HG02840 (cell line): ENCODE results near the gene RASAL2.

Experiments
- ATAC-seq: cut with Tn5 transposase; IDR thresholded peaks from one replicate; pipeline ENCODE4 v1.9.1; 2021; ENCODE audit warnings: mild to moderate bottlenecking, moderate library complexity, moderate number of reproducible peaks; ENCODE audit not compliant: unreplicated experiment, low FRiP score

Gene RASAL2

DNA sequence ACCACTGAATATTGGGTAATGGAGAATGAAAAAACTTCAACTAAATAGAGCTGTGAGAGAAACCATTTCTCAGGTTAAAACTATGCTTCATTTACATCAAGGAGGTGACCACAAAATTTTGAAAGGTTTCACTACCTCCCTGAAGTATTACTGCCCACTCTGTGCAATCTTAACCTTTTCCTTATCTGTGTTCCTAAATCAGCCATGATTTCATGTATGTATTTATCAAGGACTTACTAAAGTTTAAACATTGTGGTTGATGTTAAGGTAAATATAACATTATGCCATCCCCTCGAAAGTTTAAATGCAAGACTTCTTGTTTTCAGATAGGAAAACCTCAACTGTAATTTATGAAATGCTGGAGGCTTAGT lies 318.5 kb downstream of the RASAL2 start:
- ATAC-seq, result peak; percentile 77

DNA sequence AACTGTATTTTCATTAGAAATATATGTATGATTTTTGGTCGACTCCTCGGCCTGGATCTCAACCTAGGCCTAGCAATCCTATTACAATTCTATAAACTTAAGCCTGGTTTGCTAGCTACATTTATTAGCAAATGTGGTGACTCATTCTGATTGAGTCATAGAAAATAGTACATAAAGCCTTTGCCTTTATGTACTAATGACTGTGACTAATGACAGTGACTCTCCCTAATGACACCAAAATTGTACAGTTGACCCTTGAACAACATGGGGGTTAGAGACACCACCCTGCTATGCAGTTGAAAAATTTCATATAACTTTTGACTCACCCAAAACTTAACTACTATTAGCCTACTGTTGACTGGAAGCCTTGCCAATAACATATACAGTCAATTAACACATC lies 324.0 kb downstream of the RASAL2 start:
- ATAC-seq, result no peak

DNA sequence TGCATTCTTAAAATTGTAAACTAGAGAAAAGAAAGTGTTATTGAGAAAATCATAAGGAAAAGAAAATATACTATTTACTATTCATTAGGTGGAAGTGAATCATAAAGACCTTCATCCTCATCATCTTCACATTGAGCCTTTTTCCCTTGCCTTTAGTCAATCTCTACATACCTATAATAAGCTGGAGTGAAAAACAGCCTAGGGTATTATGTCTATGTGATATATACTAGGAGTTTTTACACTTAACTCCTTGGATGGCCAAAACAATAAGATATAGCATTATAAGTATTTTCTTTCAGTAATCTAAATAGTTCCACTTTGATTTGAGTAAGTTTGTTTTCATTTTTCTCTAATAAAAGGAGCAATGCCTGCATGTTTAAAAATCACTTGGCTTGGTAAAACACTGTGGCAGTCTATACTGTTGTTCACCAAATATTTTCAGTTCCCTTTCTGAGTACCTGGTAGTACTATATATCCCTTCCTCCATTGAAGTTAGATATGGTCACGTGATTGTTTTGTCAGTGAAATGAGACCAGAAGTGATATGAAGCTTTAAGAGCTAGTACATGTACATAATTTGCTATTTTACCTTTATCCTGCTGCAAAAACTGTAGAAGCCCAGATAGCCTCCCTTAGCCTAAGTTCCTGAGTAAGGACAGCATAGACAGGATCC lies 324.5 kb downstream of the RASAL2 start:
- no peak for ATAC-seq

DNA sequence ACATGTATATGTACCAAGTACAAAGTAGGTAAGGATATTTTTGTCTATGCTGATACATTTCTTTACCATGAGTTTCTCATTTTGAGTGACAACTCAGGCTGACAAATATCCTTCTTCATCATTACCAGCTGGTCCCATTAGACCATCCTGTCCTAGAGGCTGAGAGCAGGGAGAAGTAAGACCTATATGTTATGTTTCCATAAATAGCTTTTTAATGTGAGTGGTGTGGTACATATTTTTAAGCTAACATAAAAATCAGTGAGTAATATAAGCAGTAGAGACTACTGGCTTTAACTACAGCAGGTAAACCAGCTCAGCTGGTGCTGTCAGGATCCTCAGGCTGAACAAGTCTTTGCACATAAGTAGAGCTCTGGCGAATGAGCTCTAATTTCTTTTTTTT lies 340.5 kb downstream of the RASAL2 start:
- ATAC-seq, result no peak

DNA sequence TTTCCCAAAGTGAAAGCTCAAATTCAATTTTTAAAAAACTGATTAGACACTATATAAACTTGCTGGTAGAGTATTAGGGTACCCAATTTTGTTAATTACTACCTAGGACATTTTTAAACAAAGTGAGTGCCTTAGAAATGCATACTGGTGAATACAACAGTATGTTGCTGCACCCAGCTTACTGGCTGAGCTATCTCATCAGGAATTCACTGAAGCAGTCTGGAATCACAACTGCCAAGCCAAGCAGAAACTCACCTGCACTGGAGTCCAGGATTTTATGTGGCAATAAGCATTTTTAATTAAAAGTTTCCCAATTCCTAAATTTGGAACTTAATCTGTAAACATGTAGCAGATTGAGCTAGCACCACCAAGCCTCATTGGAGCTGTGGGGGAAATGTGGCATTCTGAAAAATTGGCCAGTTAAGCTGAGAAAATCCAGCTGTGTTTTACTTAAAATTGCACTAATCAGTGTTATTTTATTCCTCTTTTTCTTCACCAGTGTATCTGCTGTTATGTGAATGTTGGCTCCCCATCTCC lies 341.1 kb downstream of the RASAL2 start:
- ATAC-seq, result no peak

DNA sequence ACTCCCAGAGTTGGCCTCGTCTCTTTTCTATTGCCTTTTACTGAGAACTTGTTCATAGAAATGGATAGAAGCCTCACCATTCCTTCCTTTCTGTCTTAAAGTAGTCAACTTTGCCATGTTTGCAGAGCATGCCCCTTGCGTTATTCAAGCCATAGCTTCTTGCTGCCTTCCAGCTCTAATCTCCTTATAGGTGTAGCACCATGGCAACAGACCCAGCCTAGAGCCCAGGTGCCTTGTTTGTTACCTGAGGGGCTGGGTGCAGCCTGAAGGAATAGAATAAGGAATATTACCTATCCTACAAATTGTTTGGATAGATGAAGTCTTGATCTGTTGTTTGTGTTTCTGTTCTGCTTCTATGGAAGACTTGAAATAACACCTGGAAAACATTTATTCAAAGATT lies 343.0 kb downstream of the RASAL2 start:
- no peak for ATAC-seq

DNA sequence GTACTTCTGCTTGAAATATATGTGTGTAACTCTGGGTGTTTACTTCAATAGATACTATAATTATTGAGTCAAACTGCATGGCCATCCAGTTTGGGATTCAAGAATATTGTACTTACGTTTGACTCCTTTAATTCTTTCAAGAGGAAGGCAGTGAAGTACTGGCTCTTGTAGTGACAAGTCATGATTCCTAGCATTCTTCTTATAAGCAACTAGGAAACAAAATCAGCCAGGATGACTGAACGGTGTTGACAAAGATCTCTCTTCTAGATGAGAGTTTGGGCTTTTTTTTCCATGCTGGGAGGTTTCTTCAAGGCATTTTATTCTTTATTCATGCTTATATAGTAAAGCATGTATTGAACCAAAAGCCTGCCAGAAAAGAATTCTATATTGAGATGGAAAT lies 344.5 kb downstream of the RASAL2 start:
- no peak for ATAC-seq

DNA sequence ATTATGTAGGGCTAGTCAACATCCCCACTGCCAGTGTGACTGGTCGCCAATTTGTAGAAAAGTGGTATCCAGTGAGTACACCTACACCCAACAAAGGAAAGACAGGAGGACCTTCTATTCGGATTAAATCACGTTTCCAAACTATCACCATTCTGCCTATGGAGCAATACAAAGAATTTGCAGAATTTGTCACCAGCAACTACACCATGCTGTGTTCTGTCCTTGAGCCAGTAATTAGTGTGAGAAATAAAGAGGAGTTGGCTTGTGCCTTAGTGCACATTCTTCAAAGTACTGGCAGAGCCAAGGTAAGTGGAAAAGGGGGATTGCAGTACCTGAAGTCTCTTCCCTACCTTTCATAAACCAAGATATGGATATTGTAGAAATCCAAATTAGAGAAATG lies 349.0 kb downstream of the RASAL2 start:
- no peak for ATAC-seq

DNA sequence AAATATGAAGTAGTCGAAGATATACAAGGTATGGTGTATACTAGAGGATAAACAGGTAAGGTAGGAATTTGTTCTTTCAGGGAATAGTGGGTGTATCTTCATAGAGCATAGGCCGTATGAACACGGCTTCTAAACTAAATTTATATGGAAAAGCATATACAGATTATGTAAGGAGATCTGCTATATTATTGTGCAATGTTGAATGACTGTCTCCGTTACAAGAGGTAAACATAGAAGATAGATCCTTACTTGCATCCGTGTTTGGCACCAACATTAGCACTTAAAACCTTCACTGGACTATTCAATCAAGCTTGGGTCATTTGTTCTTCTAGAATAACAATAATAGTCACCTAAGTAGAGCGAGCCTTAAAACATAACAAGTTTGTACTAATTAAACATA lies 357.0 kb downstream of the RASAL2 start:
- ATAC-seq, result no peak

DNA sequence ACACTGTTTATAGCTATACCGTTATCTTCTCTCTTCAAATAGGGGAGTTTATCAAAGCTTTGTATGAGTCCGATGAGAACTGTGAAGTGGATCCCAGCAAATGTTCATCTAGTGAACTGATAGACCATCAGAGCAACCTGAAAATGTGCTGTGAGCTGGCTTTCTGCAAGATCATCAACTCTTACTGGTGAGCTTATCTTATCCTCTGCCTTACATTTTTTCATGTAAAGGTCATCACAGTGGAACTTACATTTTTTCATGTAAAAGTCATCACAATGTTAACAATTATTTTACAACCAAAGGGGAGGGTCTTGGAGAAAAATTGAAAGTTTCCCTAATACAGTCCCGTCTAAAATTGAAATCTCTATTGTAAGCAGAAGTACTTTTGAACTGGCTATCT lies 357.6 kb downstream of the RASAL2 start:
- no peak for ATAC-seq

DNA sequence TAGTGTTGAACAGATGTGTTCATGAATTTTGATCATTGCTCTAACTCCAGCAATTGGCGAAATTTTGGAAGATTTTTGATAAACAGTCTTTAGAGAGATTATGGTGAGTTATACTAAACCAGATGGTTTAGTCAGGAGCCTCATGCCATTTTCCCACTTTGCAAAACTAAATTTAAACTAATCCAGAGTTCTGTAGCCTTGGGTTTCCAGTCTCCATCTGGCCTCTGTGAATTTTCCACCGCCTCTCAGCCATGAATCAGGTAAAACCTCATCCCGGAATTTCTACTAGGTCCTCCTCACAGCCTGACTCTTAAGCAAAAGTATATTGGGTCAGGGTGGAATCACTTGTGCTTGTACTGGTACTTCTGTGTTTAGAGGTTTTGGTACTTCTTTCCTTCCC lies 358.1 kb downstream of the RASAL2 start:
- no peak for ATAC-seq

DNA sequence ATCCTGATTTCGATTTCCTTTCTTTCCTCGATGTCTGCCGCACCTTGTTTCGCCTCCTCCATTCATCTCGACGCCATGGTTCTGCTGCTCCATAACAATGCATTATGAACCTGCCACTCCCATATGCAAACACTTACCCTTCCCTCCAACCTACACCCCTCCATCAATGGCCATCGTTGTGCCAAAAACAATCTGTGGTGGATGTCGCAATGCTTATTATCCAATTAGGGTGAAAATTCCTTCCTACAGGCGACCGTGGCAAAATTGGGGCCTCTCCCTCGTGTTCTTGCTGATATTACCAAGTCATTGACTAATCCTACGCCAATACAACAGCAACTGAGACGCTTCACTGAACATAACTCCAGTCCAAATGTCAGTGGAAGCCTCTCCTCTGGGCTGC lies 362.6 kb downstream of the RASAL2 start:
- no peak for ATAC-seq

DNA sequence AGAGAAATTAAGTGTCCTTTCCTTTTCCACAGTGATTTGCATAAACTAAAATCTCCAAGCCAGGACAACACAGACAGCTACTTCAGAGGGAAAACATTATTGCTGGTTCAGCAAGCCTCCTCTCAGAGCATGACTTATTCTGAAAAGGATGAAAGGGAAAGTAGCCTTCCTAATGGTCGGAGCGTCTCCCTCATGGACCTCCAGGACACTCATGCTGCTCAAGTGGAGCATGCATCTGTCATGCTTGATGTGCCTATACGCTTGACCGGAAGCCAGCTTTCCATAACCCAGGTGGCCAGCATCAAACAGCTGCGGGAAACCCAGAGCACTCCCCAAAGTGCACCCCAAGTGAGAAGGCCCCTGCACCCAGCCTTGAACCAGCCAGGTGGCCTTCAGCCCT lies 363.7 kb downstream of the RASAL2 start:
- no peak for ATAC-seq

DNA sequence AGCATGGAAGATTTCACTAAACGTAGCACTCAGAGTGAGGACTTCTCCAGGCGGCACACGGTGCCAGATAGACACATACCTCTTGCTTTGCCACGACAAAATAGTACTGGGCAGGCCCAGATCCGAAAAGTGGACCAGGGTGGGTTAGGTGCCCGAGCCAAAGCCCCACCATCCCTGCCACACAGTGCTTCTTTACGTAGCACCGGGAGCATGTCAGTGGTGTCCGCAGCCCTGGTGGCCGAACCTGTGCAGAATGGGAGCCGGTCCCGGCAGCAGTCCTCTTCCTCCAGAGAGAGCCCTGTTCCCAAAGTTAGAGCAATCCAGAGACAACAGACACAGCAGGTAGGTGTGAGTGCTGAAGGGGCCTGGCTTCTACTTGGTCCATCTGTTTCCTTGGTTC lies 364.3 kb downstream of the RASAL2 start:
- ATAC-seq, result no peak

DNA sequence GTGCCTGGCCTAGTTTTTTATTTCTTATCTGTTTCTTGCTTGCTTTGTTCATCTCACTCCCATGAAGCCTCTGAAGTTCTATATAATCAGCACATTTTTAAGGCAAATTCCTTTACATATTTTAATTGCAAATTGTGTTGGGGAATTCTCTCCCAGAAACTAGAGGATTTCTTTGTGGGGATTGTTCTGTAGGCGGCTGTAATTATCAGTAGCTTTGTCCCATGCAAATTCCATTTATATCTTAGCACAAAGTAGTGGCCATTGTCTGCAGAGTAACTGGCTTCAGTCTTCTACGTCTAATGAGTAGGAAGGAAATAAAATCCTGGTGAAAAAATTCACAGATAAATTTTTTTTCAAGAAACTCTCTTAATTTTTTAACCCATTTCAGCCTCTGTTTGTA lies 367.2 kb downstream of the RASAL2 start:
- no peak for ATAC-seq

DNA sequence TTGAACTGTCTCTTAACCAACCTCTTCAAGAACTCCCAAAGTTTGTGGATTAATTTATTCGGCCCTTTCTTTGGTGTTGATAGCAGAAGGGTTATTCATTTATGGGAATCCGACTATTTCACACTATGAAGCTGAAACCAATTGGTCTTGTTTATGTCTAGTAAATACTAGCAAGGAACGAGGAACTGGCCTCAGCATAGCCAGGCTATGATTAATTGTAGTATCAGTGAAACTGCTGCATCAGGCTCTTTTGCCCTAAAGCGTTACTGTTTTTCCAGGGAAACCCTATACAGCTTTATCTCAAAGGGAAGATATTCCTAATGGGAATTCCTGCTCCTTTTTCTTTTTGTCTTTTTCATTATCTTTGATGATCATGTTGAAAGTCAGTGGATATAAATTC lies 367.8 kb downstream of the RASAL2 start:
- no peak for ATAC-seq

DNA sequence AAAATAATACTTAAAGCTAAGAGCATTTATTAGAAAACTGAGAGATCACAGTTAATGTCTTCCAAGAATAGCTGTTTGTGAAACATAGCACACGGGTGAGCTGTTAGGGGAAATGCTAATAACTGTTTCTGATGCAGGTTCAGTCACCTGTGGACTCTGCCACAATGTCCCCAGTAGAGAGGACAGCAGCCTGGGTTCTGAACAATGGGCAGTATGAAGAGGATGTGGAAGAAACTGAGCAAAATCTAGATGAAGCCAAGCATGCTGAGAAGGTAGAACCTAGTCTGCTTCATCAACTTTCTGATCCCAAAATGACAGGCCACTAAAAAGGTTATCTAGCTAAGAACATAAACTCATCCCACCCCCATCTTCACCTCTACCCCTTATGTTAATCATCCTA lies 370.2 kb downstream of the RASAL2 start:
- ATAC-seq, result no peak

DNA sequence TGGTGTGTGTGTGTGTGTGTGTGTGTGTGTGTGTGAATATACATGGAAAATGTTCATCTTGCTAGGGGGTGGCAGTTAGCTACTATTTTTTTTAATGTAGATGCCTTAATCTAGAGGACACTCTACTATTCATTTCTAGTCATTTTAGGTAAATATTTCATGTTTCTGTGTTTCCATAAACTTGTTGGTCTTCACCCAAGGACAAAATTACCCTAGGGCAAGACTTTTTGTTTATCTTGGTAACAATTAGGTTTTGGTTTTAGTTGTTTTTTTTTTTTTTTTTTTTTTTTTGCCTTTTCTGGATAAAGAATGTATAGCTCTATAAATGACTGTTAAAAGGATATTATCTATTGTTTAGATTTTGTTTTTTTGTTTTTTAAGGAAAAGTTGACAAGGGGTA lies 370.7 kb downstream of the RASAL2 start:
- ATAC-seq, result no peak

DNA sequence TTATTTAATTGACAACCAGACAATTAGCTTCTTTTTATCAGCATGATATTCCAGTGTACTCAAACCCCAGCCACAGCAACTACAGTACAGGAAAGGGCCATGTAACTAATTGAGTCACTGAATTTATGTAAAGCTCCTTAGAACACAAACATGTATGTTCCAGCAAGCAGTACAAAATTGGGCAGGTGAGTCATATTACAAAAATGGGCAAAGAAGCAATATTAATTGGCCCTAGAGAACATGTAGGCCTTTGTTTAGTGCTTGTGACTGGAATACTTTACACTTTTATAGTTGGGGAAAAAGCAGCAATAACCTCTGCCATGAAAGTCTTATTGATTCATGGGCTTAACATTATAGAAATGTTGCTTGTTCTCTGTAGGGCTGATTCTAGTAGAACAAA lies 371.1 kb downstream of the RASAL2 start:
- ATAC-seq, result no peak

DNA sequence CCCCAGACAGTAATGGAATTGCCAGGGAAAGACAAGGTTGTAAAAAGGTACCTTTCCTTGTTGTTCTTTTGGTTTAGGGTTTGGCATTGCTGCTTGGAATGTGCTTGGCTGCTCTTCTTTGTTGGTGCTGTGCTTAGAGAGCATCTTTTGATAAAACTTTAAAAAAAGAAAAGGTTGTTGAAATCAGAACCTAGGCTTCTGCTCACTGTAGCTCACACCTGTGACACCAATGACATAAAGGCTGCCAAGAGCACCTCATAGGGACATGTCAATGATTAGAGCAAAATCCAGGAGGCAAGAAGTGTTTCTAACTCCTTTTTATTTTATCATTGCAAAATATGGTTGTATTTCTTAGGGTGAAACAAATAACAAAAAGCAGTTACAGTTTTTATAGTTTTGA lies 373.9 kb downstream of the RASAL2 start:
- no peak for ATAC-seq

DNA sequence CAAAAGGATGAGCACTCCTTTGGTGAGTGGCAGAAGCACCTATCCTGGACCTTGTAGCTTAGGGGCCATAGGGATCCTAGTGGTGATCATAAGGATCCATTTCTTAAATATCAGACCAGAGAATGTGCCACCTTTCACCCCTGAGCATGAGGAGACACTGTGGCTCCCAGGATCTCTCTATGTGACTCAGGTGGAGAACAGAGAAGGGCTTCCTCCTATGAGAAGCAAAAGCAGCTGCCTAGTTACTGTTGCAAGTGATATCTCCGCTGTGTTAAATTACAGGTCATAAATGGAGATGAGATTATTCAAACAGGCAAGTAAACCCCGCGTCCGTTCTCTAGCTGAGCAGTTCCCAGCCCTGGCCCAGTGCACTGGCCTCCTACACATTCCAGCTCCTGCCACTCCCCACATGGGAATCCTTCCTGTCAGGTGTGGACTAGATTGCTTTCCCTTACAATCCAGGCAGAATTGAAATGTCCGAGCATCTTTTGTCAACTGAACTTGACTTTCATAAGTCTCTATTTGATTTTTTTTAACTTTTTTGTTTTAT lies 376.6 kb downstream of the RASAL2 start:
- no peak for ATAC-seq

DNA sequence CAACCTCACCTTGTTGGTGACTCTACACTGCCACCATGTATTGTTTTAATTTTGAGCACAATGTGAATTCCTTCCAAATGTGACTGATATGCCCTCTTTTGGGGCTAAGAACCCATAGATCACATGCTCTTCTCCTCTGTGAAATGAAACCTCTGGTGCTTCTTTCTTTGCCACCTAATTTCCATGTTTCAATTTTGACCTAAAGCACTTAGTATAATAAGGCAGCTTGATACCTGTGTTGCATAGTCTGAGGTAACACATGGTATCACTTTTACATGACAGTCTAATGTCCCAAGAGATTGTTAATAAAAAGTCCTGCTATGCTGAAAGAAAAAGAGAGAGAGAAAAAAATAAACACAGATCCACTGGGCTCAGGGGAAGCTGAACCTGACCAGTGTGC lies 378.6 kb downstream of the RASAL2 start:
- no peak for ATAC-seq

DNA sequence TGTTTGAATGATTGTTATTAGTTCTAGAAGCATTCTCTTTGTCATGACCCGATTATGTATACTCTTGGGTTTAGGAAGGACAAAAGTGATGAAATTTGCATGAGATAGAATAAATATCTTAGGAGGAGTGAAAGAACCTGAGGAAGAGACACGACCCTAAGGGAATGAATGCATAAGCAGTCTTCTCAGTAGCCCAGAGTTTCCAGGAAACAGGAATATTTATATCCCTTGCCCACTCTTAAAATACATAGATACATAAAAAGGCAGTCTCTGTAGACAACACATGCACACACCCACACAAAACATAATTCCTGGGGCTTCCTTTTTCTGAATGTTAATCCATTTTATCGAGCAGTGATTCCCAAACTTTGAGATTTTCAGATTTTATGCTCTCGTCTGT lies 383.5 kb downstream of the RASAL2 start:
- no peak for ATAC-seq
